GM12873 (cell line): ENCODE data around the gene SKA2.

Experiments used
- CTCF ChIP-seq: IDR thresholded peaks from 2 replicates; pipeline ENCODE4 v1.5.1; 2012; ENCODE audit warnings: low read depth, mild to moderate bottlenecking, moderate library complexity, low read length, control low read depth; ENCODE audit not compliant: insufficient read depth; ENCODE audit errors: missing control alignments

SKA2 gene

GRCh38 chr17:59108400-59109102 is 46.4 kb downstream of the SKA2 start:
- TF ChIP-seq CTCF = no peak

- no peak for TF ChIP-seq CTCF
Measured at GRCh38 chr17:59107306-59107670, 47.7 kb downstream of the SKA2 start.

DNA sequence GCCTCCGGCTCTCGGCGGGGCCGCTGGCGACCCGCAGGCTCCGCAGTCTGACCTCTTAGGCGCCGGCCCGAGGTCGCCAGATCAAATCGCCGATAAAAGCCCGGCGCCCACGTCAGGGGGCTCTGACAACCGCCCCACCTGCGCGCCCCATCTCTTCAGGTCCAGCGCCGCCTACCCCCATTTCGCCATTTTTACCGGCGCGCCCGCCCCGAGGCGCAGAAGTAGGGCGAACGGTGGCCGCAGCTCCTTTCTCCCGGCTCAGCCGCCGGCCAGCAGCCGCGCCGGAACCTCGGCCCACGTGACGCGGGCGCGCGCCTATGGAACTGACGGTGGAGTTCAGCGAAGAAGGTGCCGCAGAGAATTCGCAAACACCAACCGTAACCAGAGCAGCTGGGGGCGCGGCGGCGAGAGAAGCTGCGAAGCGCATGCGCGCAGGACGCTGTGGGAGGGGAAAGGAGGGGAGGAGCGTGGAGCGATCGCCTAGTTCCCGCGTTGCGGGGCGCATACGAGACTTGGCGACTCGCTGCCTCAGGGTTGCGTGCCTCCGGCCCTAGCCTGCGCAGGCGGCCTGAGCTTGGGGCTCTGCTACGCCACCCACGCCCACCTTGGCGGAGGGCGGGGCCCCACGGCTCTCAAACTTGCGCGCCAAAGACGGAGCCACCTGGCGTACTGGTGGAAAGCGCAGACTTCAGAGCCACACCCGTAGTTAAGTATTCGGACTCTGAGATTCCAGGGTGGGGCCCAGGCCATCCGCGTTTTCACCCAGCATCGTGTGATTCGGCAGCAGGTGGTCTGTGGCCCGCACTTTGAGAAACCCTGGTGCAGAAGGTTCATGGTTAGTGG is 48.3 kb downstream of the SKA2 start, which contains the start of gene TRIM37:
TRIM37 (minus strand) TSS at position 418 of the 843 bp plus-strand sequence. CDS start 419 bp downstream, outside the sequence.
- TF ChIP-seq CTCF = peak; percentile 21

- TF ChIP-seq CTCF = no peak
Measured at GRCh38 chr17:59105852-59106462, 49.0 kb downstream of the SKA2 start.

GRCh38 chr17:59101178-59101577 is 53.8 kb downstream of the SKA2 start:
- no peak for TF ChIP-seq CTCF

- TF ChIP-seq CTCF = no peak
Measured at GRCh38 chr17:59097876-59098275, 57.1 kb downstream of the SKA2 start.

- TF ChIP-seq CTCF = no peak
Measured at GRCh38 chr17:59094861-59095530, 60.0 kb downstream of the SKA2 start.
